ENCODE measurements around the gene P2RX3.
"Not testable (repeated sequence)": the region's sequence is repeated elsewhere in the genome, so short reads cannot be mapped to it uniquely, and the experiment has no call there.

Gene P2RX3

GRCh38 chr11:57399972-57400578 lies 61.9 kb downstream of the P2RX3 start:
- DNase-seq (ENCODE audit: low read depth): no peak

- DNase-seq (ENCODE audit: low read depth): no peak
Measured at GRCh38 chr11:57402188-57403002, 64.2 kb downstream of the P2RX3 start.

GRCh38 chr11:57403003-57403801 lies 65.0 kb downstream of the P2RX3 start:
- DNase-seq (ENCODE audit: low read depth): not testable (repeated sequence)

- no peak for DNase-seq (ENCODE audit: low read depth)
Measured at GRCh38 chr11:57403802-57404147, 65.6 kb downstream of the P2RX3 start.

- no peak for DNase-seq (ENCODE audit: low read depth)
Measured at GRCh38 chr11:57405271-57405860, 67.2 kb downstream of the P2RX3 start.

GRCh38 chr11:57406337-57406904 lies 68.3 kb downstream of the P2RX3 start:
- DNase-seq (ENCODE audit: low read depth): peak; percentile 27

- peak; percentile 13 for DNase-seq (ENCODE audit: low read depth)
Measured at GRCh38 chr11:57407010-57407920, 69.1 kb downstream of the P2RX3 start.

- DNase-seq (ENCODE audit: low read depth): no peak
Measured at GRCh38 chr11:57407941-57408475, 69.9 kb downstream of the P2RX3 start.

GRCh38 chr11:57408771-57409170 lies 70.6 kb downstream of the P2RX3 start:
- no peak for DNase-seq (ENCODE audit: low read depth)

- DNase-seq (ENCODE audit: low read depth): no peak
Measured at GRCh38 chr11:57409321-57410100, 71.4 kb downstream of the P2RX3 start.

GRCh38 chr11:57410287-57410686 lies 72.1 kb downstream of the P2RX3 start:
- peak; percentile 95 for DNase-seq (ENCODE audit: low read depth)

- DNase-seq (ENCODE audit: low read depth): no peak
Measured at GRCh38 chr11:57413681-57414080, 75.5 kb downstream of the P2RX3 start.

GRCh38 chr11:57414612-57415212 lies 76.6 kb downstream of the P2RX3 start:
- DNase-seq (ENCODE audit: low read depth): no peak

- DNase-seq (ENCODE audit: low read depth): no peak
Measured at GRCh38 chr11:57416436-57416835, 78.3 kb downstream of the P2RX3 start.

GRCh38 chr11:57417056-57417455 lies 78.9 kb downstream of the P2RX3 start:
- peak; percentile 81 for DNase-seq (ENCODE audit: low read depth)

- DNase-seq (ENCODE audit: low read depth): no peak
Measured at GRCh38 chr11:57418131-57418530, 80.0 kb downstream of the P2RX3 start.

GRCh38 chr11:57419146-57419545 lies 81.0 kb downstream of the P2RX3 start:
- no peak for DNase-seq (ENCODE audit: low read depth)

GRCh38 chr11:57421066-57421465 lies 82.9 kb downstream of the P2RX3 start:
- no peak for DNase-seq (ENCODE audit: low read depth)

GRCh38 chr11:57421805-57422204 lies 83.7 kb downstream of the P2RX3 start:
- no peak for DNase-seq (ENCODE audit: low read depth)

All from iris pigment epithelial cell (primary cell).